ENCODE results near the gene OR6C65.
"Not testable (repeated sequence)": the region's sequence is repeated elsewhere in the genome, so short reads cannot be mapped to it uniquely, and the experiment has no call there.

GRCh38 chr12:55409133-55409532 is 8.8 kb downstream of the OR6C65 start:
- not testable (repeated sequence) for TF ChIP-seq NR3C1 (CRISPR knock-in tag; conservative IDR thresholded peaks at IDR 0.05; ENCODE audit: low read depth); TEAD4 (CRISPR knock-in tag; IDR thresholded peaks at IDR 0.05); HMGXB4 (CRISPR knock-in tag; IDR thresholded peaks at IDR 0.05); IRF2 (CRISPR knock-in tag; IDR thresholded peaks at IDR 0.05; ENCODE audit: borderline replicate concordance, low read depth); ZNF121 (CRISPR knock-in tag; IDR thresholded peaks at IDR 0.05); ESRRA (CRISPR knock-in tag; IDR thresholded peaks at IDR 0.05; ENCODE audit: borderline replicate concordance)
- TF ChIP-seq, protein P1, sequence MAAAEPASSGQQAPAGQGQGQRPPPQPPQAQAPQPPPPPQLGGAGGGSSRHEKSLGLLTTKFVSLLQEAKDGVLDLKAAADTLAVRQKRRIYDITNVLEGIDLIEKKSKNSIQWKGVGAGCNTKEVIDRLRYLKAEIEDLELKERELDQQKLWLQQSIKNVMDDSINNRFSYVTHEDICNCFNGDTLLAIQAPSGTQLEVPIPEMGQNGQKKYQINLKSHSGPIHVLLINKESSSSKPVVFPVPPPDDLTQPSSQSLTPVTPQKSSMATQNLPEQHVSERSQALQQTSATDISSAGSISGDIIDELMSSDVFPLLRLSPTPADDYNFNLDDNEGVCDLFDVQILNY (CRISPR knock-in tag; IDR thresholded peaks at IDR 0.05): not testable (repeated sequence)
- TF ChIP-seq, protein P2, sequence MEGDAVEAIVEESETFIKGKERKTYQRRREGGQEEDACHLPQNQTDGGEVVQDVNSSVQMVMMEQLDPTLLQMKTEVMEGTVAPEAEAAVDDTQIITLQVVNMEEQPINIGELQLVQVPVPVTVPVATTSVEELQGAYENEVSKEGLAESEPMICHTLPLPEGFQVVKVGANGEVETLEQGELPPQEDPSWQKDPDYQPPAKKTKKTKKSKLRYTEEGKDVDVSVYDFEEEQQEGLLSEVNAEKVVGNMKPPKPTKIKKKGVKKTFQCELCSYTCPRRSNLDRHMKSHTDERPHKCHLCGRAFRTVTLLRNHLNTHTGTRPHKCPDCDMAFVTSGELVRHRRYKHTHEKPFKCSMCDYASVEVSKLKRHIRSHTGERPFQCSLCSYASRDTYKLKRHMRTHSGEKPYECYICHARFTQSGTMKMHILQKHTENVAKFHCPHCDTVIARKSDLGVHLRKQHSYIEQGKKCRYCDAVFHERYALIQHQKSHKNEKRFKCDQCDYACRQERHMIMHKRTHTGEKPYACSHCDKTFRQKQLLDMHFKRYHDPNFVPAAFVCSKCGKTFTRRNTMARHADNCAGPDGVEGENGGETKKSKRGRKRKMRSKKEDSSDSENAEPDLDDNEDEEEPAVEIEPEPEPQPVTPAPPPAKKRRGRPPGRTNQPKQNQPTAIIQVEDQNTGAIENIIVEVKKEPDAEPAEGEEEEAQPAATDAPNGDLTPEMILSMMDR (IDR thresholded peaks at IDR 0.05): not testable (repeated sequence)
